ENCODE results near the gene NTNG1.

NTNG1 gene

GRCh38 chr1:107457989-107458388 lies 317.1 kb downstream of the NTNG1 start:
- H3K4me1 Mint-ChIP-seq = no peaks in the 10 kb centered on the region
- H3K4me3 Mint-ChIP-seq = no peak overlapping the region
- H3K36me3 Mint-ChIP-seq (ENCODE audit: low read depth) = no peaks in the 10 kb centered on the region
- TF ChIP-seq, protein P1, sequence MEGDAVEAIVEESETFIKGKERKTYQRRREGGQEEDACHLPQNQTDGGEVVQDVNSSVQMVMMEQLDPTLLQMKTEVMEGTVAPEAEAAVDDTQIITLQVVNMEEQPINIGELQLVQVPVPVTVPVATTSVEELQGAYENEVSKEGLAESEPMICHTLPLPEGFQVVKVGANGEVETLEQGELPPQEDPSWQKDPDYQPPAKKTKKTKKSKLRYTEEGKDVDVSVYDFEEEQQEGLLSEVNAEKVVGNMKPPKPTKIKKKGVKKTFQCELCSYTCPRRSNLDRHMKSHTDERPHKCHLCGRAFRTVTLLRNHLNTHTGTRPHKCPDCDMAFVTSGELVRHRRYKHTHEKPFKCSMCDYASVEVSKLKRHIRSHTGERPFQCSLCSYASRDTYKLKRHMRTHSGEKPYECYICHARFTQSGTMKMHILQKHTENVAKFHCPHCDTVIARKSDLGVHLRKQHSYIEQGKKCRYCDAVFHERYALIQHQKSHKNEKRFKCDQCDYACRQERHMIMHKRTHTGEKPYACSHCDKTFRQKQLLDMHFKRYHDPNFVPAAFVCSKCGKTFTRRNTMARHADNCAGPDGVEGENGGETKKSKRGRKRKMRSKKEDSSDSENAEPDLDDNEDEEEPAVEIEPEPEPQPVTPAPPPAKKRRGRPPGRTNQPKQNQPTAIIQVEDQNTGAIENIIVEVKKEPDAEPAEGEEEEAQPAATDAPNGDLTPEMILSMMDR (IDR thresholded peaks at IDR 0.05) = no peak
- H3K27me3 Mint-ChIP-seq (ENCODE audit: low read depth, poor library complexity) = peaks cover 6% of the 10 kb centered on the region
- H3K27ac Mint-ChIP-seq = no peak overlapping the region
- no peaks in the 10 kb centered on the region for H3K9me3 Mint-ChIP-seq
- no peak for DNase-seq

DNA sequence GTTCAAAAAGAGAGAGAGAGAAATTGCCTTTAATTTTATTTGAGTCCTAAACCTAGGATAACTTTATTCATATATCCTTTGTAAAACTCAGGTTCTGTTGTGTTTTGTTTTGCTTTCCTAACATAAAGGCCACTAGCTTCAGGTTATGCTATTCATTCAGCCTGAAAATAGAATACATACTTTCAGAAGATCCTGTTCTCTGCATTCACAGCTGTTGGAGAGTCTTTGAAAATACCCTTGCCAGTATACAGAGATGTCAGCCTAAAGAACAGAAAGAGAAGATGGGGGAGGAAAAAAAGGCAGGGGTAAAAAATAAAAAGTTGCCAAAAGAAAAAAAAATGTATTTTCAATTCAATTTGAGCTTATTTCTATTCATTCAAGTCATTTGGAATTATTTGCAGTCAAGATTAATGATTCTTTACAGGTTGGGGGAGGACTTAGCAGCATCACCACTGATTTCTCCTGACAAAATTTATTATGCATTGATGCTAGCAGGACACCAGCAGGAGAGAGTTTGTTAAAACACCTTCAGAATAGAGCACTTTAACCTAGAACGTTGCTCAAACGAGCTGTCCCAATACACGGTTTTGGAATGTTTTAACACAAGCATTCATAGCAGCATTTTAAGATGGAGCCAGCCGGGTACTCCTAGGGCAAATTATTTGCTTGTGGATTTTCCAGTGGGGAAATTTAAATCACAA lies 318.5 kb downstream of the NTNG1 start:
- H3K4me1 Mint-ChIP-seq = no peaks in the 10 kb centered on the region
- peaks cover 6% of the 10 kb centered on the region for H3K27me3 Mint-ChIP-seq (ENCODE audit: low read depth, poor library complexity)
- DNase-seq = no peak
- H3K4me3 Mint-ChIP-seq = no peak overlapping the region
- no peak overlapping the region for H3K27ac Mint-ChIP-seq
- H3K36me3 Mint-ChIP-seq (ENCODE audit: low read depth) = no peaks in the 10 kb centered on the region
- H3K9me3 Mint-ChIP-seq = no peaks in the 10 kb centered on the region
- TF ChIP-seq, protein P1 (IDR thresholded peaks at IDR 0.05) = no peak

DNA sequence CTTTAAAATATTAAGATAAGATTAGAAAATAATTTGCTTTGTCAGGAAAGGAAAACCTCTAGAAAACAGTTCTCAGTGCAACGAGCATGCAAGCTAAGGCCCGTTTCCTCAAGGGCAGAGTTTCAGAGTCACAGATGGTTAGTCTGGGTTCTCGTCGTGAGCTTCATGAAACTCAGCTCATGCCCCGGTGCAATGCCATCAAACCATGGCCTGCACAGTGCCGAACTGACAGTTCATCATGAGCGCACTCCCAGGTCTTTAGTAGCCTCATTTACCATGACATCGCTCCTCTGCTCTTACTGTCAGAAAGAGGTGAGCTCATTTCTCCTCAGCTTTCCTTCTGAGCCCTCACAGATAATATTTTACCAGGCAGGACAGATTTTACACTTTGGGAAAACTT lies 319.2 kb downstream of the NTNG1 start:
- Mint-ChIP-seq H3K36me3 (ENCODE audit: low read depth) (no peaks in the 10 kb centered on the region), H3K27ac (no peak overlapping the region), H3K9me3 (no peaks in the 10 kb centered on the region), H3K27me3 (ENCODE audit: low read depth, poor library complexity) (peaks cover 6% of the 10 kb centered on the region), H3K4me1 (no peaks in the 10 kb centered on the region), H3K4me3 (no peak overlapping the region)
- TF ChIP-seq, protein P1 (IDR thresholded peaks at IDR 0.05) = no peak
- no peak for DNase-seq

DNA sequence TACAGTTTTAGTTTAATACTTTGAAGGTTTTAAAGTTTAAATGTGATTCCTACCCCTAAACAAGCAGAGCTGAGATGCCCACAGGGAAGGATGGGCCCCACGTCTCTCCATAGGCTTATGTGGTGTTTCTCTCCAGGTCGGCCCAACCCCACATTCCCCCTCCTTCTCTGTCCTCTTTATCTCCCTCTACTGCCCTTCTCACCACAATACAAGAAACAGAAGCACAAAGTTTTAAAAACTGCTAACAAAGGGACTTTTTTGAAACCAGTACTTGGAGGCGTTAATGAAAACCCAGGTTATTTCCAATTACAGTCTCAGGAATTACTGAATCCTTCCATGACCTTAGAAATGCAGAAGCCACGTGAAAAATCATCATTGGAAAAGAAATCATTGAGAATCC lies 324.0 kb downstream of the NTNG1 start:
- H3K27me3 Mint-ChIP-seq (ENCODE audit: low read depth, poor library complexity) = peaks cover 6% of the 10 kb centered on the region
- TF ChIP-seq, protein P1 (IDR thresholded peaks at IDR 0.05) = no peak
- no peaks in the 10 kb centered on the region for H3K9me3 Mint-ChIP-seq
- H3K36me3 Mint-ChIP-seq (ENCODE audit: low read depth) = no peaks in the 10 kb centered on the region
- no peak overlapping the region for H3K4me3 Mint-ChIP-seq
- DNase-seq = no peak
- no peak overlapping the region for H3K27ac Mint-ChIP-seq
- no peaks in the 10 kb centered on the region for H3K4me1 Mint-ChIP-seq

DNA sequence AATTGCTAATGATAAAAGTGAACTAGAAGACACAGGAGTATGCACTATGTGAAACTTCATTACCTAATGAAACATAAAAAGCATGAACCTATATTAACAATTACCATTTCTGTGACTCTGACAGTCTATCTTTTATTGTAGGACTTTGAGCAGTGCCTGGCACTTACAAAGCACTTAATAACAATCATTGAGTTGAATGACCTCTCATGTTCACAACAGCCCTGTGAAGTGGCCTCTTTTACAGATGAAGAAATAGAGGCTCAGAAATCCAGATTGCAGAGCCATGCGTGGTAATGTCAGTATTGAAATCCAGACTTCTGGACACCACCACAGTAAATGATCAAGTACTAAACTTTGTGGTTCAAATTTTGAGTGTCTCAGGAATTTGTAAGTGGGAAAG lies 326.4 kb downstream of the NTNG1 start:
- H3K4me3 Mint-ChIP-seq = no peak overlapping the region
- H3K4me1 Mint-ChIP-seq = no peaks in the 10 kb centered on the region
- H3K9me3 Mint-ChIP-seq = no peaks in the 10 kb centered on the region
- H3K36me3 Mint-ChIP-seq (ENCODE audit: low read depth) = no peaks in the 10 kb centered on the region
- DNase-seq = no peak
- H3K27ac Mint-ChIP-seq = no peak overlapping the region
- H3K27me3 Mint-ChIP-seq (ENCODE audit: low read depth, poor library complexity) = no peaks in the 10 kb centered on the region
- TF ChIP-seq, protein P1 (IDR thresholded peaks at IDR 0.05) = no peak

DNA sequence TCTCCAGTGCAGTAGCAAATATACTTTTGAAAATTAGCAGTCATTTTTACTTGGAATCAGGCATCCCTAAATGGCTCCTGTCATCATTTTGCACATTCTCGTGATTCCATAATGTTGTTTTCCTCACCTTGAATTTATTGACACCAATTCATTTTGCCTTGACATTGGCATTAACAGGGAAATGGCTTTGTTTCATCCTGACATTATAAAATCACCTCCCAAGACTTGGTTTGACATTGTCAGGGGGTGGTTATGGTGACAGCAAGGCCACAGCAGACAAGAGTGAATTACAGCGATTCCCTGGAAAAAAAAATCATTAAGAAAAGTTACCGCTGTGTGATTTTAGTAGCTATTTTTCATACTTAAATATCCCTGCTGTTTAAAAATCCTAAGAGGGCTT lies 327.0 kb downstream of the NTNG1 start:
- Mint-ChIP-seq H3K4me1 (peaks cover 3% of the 10 kb centered on the region), H3K4me3 (no peak overlapping the region), H3K36me3 (ENCODE audit: low read depth) (no peaks in the 10 kb centered on the region), H3K9me3 (no peaks in the 10 kb centered on the region), H3K27ac (no peak overlapping the region), H3K27me3 (ENCODE audit: low read depth, poor library complexity) (no peaks in the 10 kb centered on the region)
- TF ChIP-seq, protein P1 (IDR thresholded peaks at IDR 0.05) = no peak
- DNase-seq = no peak

Data from nephron progenitor cell (in vitro differentiated cells).